Left renal cortex interstitium (tissue), 4 donors: ENCODE measurements around the gene OR11H7. TPM values are rescaled to one million over a fixed set of nuclear protein-coding genes. Genes with fewer than 3 reads are reported as not detected.
"Not testable (repeated sequence)": the region's sequence is repeated elsewhere in the genome, so short reads cannot be mapped to it uniquely, and the experiment has no call there.

Source experiments
- DNase-seq, 4 donors: peaks; one replicate each; pipeline ENCODE4 v3.0.0-alpha.2; 2013; ENCODE audit warnings: low read depth in 4 of 4, low spot score in 2 of 4, missing footprints in 1 of 4
- polyA plus RNA-seq, 4 donors: library from polyadenylated mRNA; unstranded; fragments of 120-200 nt; gene quantifications; one replicate each; pipeline ENCODE4 v1.2.1, GENCODE V29; 2013; ENCODE audit not compliant: insufficient read length in 4 of 4

OR11H7 gene
- polyA plus RNA-seq: under 1 TPM; 0.32 to 0.69 (median 0.54) TPM

GRCh38 chr14:20228681-20229080, at the start of gene OR11H7:
TSS of gene OR11H7 (plus strand) at chr14:20228981.
- no peak for DNase-seq

GRCh38 chr14:20179218-20179617, 49.6 kb upstream of the OR11H7 start:
- DNase-seq: no peak

- no peak for DNase-seq
Measured at GRCh38 chr14:20179880-20180279, 48.9 kb upstream of the OR11H7 start.

- DNase-seq: no peak
Measured at GRCh38 chr14:20180486-20180885, 48.3 kb upstream of the OR11H7 start.

- DNase-seq: no peak
Measured at GRCh38 chr14:20184181-20184580, 44.6 kb upstream of the OR11H7 start.

GRCh38 chr14:20190596-20190995, 38.2 kb upstream of the OR11H7 start, which contains the start of gene OR11G2:
TSS of gene OR11G2 (plus strand) at chr14:20190896. CDS start at chr14:20197438, 6,542 bp downstream.
- DNase-seq: no peak

- no peak for DNase-seq
Measured at GRCh38 chr14:20191396-20191795, 37.4 kb upstream of the OR11H7 start.

GRCh38 chr14:20194101-20194500, 34.7 kb upstream of the OR11H7 start:
- DNase-seq: no peak

GRCh38 chr14:20195170-20195569, 33.6 kb upstream of the OR11H7 start:
- not testable (repeated sequence) for DNase-seq

GRCh38 chr14:20195911-20196310, 32.9 kb upstream of the OR11H7 start:
- DNase-seq: no peak

GRCh38 chr14:20197459-20197858, 31.3 kb upstream of the OR11H7 start:
- no peak for DNase-seq

GRCh38 chr14:20198991-20199390, 29.8 kb upstream of the OR11H7 start:
- no peak for DNase-seq

GRCh38 chr14:20204721-20205120, 24.1 kb upstream of the OR11H7 start:
- no peak for DNase-seq

GRCh38 chr14:20209595-20209994, 19.2 kb upstream of the OR11H7 start:
- no peak for DNase-seq

GRCh38 chr14:20212406-20212805, 16.4 kb upstream of the OR11H7 start:
- not testable (repeated sequence) for DNase-seq

- no peak for DNase-seq
Measured at GRCh38 chr14:20215196-20215595, 13.6 kb upstream of the OR11H7 start.

- DNase-seq: no peak
Measured at GRCh38 chr14:20219033-20219432, 9.7 kb upstream of the OR11H7 start.

GRCh38 chr14:20223410-20223809, 5.4 kb upstream of the OR11H7 start, which contains the start of gene OR11H6:
TSS of gene OR11H6 (plus strand) at chr14:20223710. CDS start at chr14:20223710, 0 bp downstream.
- DNase-seq: no peak

GRCh38 chr14:20235415-20235814, 6.6 kb downstream of the OR11H7 start:
- DNase-seq: not testable (repeated sequence)

- DNase-seq: no peak
Measured at GRCh38 chr14:20247646-20248246, 19.0 kb downstream of the OR11H7 start.

GRCh38 chr14:20262642-20263128, 33.9 kb downstream of the OR11H7 start:
- no peak for DNase-seq

GRCh38 chr14:20264361-20264760, 35.6 kb downstream of the OR11H7 start:
- not testable (repeated sequence) for DNase-seq
